Heart left ventricle (tissue), 16 donors: Measurements from ENCODE around the gene TMEM204. TPM values are rescaled to one million over a fixed set of nuclear protein-coding genes. Genes with fewer than 3 reads are reported as not detected.

Source experiments
- ATAC-seq, 4 donors: fragments of 200-7000 bp; cut with Tn5 transposase; one replicate each; pipeline ENCODE4 v1.9.1; 2020 to 2022; ENCODE audit warnings: moderate library complexity in 4 of 4, mild to moderate bottlenecking in 3 of 4, moderate number of reproducible peaks in 1 of 4
- DNase-seq, 5 donors: peaks; one replicate each; pipeline ENCODE4 v3.0.0-alpha.2; 2020
- H3K27ac ChIP-seq, 12 donors: fragments of 200-600 bp; sonication (generic) in 4 of 12; one replicate each; pipeline versions ENCODE4 v1.5.0 to v1.8.0; 2016 to 2022; ENCODE audit warnings: mild to moderate bottlenecking in 2 of 12
- H3K27me3 ChIP-seq, 9 donors: fragments of 200-600 bp; sonication (generic) in 2 of 9; one replicate each; pipeline versions ENCODE4 v1.5.1 to v1.8.0; 2016 to 2022; ENCODE audit warnings: mild to moderate bottlenecking in 3 of 9
- H3K36me3 ChIP-seq, 9 donors: fragments of 200-600 bp; sonication (generic) in 2 of 9; one replicate each; pipeline versions ENCODE4 v1.5.0 to v1.8.0; 2018 to 2022; ENCODE audit warnings: mild to moderate bottlenecking in 2 of 9
- H3K4me1 ChIP-seq, 12 donors: fragments of 200-600 bp; sonication (generic) in 4 of 12; one replicate each; pipeline versions ENCODE4 v1.5.0 to v1.8.0; 2016 to 2022; ENCODE audit warnings: mild to moderate bottlenecking in 3 of 12
- H3K4me3 ChIP-seq, 12 donors: fragments of 200-600 bp; sonication (generic) in 4 of 12; one replicate each; pipeline versions ENCODE4 v1.5.0 to v1.8.0; 2017 to 2022; ENCODE audit warnings: mild to moderate bottlenecking in 9 of 12, moderate library complexity in 4 of 12
- H3K9me3 ChIP-seq, 12 donors: fragments of 200-600 bp; sonication (generic) in 4 of 12; one replicate each; pipeline versions ENCODE4 v1.5.0 to v1.8.0; 2016 to 2022; ENCODE audit warnings: mild to moderate bottlenecking in 1 of 12
- POLR2A ChIP-seq, 2 donors: fragments of 450-650 bp; IDR thresholded peaks; one replicate each; pipeline ENCODE4 v1.6.1; 2017; ENCODE audit warnings: antibody characterized with exemption in 2 of 2, mild to moderate bottlenecking in 2 of 2, moderate library complexity in 2 of 2
- WGBS, 4 donors: extraction: QIAGEN DNeasy Blood & Tissue Kit in 2 of 4; methylation state at CpG; one replicate each; pipeline versions ENCODE4 v1.1.5 to v1.1.7; 2013 to 2018; 5-methylcytosine and 5-hydroxymethylcytosine counted together
- intact Hi-C, 10 donors: fragments of 100-400 bp; cut with DNase I; formaldehyde crosslinking; loops; one replicate each; pipeline versions ENCODE4 v1.11.1 to v1.14.2; 2022
- polyA plus RNA-seq, 2 donors: library from polyadenylated mRNA; stranded (reverse); fragments of 200-250 nt; gene quantifications; one replicate each; pipeline ENCODE4 v1.2.3, GENCODE V29; 2013
- total RNA-seq, 9 donors: library from RNA; depleted of rRNA in 2 of 9; stranded (reverse); fragments of >200 nt in 2 of 9; fragmentation: NEBNext Ultra II Directional in 3 of 9; extraction: Animal tissue kit (Norgen Biotek cat#: 25700) in 3 of 9; gene quantifications; one replicate each; pipeline versions ENCODE4 v1.1.0 to v1.2.4, GENCODE V29; 2016 to 2023
- TF ChIP-seq, protein P1 (sequence below), 12 donors: fragments of 200-600 bp; sonication (generic) in 4 of 12; IDR thresholded peaks; one replicate each; pipeline versions ENCODE4 v1.5.0 to v1.8.0; 2018 to 2022; ENCODE audit warnings: antibody characterized with exemption in 12 of 12, mild to moderate bottlenecking in 5 of 12
- donor health status: ischemic (EF 13 %, LVEDD 7.1; RV severe dilation, severe dysfunction).
- donor health status: healthy with polysubstance abuse.
- donor health status: DM: no; HTN: yes; CAD: no.
- donor health status: DM: no; HTN: no; CAD: no.
- donor health status: ischemic (EF 25% LVEDD 6.9; RV normal size, moderate dysfunction).
- donor health status: ischemic (EF 25% LVEDD 5.7; RV mildly dilated, moderate dysfunction).
- donor health status: healthy.
- donor health status: DM: yes; HTN: yes; CAD: no.
- donor health status: ischemic (EF 35%, LVEDD 5.7; RV mildly dilated, moderate dysfunction).
- donor health status: nonischemic (EF 11% LVEDD 7.7; RV severe dilation, severe dysfunction).
- donor health status: DM: yes; HTN: yes; CAD: no.
- donor health status: PGD.
- donor health status: ischemic (EF 29% LVEDD 5.4; RV normal size, mild dysfunction).
- donor health status: nonischemic (EF 23%, LVEDD 6.1; RV moderate dilation, normal function).

Gene TMEM204
- total and polyA plus RNA-seq, 11 donors, result 14.0 to 64.2 (median 20.2) TPM

DNA sequence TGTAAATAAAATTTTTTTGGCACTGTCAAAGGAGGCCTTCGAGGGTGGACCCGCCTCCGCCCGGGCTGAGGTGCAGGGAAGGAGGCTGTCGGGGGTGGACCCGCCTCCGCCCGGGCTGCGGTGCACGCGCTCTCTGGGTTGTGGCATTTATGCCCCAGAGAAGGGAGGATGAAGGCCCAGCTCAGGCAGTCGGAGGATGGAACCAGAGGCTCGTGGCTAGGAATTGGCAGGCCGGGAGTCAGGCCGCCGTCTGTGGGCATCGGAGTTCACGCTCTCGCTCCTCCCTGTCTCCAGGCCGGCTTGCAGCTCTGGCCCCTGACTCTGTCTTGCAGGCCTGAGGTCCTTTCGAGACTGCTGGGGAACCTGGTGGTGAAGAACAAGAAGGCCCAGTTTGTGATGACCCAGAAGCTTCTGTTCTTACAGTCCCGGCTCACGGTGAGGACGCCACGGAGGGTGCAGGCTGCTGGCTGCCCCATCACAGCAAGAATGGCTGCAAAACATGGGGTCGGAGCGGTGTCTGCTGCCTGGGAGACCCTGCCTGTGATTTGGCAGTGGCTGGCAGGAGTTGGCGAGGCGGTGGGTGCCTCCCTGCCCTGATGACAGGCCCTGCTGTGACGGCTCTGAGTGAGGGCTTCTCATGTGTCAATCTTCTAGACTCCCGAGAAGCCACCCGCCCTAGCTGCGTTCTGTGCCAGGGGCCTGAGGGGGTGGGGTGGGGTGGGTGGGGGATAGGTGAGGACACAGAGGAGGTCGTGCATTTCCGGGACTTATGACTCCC lies 34.4 kb upstream of the TMEM204 start:
- DNase-seq, result no peak
- intact Hi-C loops, result loop anchor here in 9 of 10 donors (10.0 kb wide), 5 partner anchors 46 to 176 kb away; partner anchors contain the start of genes CRAMP1 (in 4 of the 9), IFT140 (in 4 of the 9) and JPT2 (in 1 of the 9)
- no peaks in the 10 kb centered on the region for H3K9me3 ChIP-seq
- 91 to 94% (median 94%) methylated on average over 23 to 35 of the region's 35 CpGs for WGBS, 4 donors
- H3K4me1 ChIP-seq, result peaks cover 0 to 18% (median 14%) of the 10 kb centered on the region in 12 donors
- no peaks in the 10 kb centered on the region for H3K27me3 ChIP-seq
- TF ChIP-seq, protein P1, sequence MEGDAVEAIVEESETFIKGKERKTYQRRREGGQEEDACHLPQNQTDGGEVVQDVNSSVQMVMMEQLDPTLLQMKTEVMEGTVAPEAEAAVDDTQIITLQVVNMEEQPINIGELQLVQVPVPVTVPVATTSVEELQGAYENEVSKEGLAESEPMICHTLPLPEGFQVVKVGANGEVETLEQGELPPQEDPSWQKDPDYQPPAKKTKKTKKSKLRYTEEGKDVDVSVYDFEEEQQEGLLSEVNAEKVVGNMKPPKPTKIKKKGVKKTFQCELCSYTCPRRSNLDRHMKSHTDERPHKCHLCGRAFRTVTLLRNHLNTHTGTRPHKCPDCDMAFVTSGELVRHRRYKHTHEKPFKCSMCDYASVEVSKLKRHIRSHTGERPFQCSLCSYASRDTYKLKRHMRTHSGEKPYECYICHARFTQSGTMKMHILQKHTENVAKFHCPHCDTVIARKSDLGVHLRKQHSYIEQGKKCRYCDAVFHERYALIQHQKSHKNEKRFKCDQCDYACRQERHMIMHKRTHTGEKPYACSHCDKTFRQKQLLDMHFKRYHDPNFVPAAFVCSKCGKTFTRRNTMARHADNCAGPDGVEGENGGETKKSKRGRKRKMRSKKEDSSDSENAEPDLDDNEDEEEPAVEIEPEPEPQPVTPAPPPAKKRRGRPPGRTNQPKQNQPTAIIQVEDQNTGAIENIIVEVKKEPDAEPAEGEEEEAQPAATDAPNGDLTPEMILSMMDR (IDR thresholded peaks at IDR 0.05), result no peak
- TF ChIP-seq POLR2A (IDR thresholded peaks at IDR 0.05), result no peak
- no peak for ATAC-seq
- H3K36me3 ChIP-seq, result peaks cover 3 to 94% (median 88%) of the 10 kb centered on the region in 9 donors
- H3K4me3 ChIP-seq, result no peak overlapping the region
- no peak overlapping the region for H3K27ac ChIP-seq

GRCh38 chr16:1499756-1500464 lies 33.6 kb upstream of the TMEM204 start:
- H3K4me1 ChIP-seq, result peaks cover 0 to 9% (median 6%) of the 10 kb centered on the region in 12 donors
- ATAC-seq (no peak), DNase-seq (no peak)
- H3K27me3 ChIP-seq, result no peaks in the 10 kb centered on the region
- H3K9me3 ChIP-seq, result no peaks in the 10 kb centered on the region
- peaks cover 3 to 90% (median 87%) of the 10 kb centered on the region in 9 donors for H3K36me3 ChIP-seq
- no peak overlapping the region for H3K4me3 ChIP-seq
- WGBS, 4 donors, result 93 to 97% (median 94%) methylated on average over 19 to 36 of the region's 36 CpGs
- TF ChIP-seq, protein P1 (IDR thresholded peaks at IDR 0.05), result no peak
- no peak for TF ChIP-seq POLR2A (IDR thresholded peaks at IDR 0.05)
- no peak overlapping the region for H3K27ac ChIP-seq
- intact Hi-C loops, result loop anchor here (1.0 to 10.0 kb wide), 6 partner anchors 24 to 175 kb away; partner anchors contain the start of genes CRAMP1 (in 4 of the 10), IFT140 (in 4 of the 10) and JPT2 (in 1 of the 10)

DNA sequence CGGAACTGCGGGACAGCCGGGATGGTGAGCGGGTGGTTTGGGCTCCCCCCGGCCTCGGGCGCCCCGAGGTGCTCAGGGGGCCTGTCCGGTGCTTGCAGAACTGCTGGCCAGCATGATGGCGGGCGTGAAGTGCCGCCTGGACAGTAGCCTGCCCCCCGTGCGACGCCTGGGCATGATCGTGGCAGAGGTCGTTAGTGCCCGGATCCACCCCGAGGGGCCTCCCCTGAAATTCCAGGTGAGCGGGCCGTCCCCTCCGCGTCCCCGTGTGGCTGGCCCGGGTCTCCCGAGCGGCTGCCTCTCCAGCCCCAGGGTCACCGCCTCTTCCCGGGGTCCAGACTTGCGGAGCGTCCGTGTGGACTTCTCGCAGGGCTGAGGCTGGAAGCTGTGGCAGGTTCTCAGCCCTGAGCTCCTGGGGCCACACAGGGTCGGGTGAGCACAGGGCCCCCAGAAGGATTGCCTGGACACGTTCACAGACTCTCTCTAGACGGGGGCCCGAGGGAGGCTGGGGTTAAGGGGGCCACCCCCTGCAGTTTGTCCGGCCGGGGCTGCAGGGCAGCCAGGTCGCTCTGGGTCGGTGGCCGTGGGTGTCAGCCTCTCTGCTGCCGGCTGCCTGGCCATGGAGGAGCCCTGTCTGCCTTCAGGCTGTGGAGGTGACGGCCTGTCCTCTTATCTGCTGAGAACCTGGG lies 32.9 kb upstream of the TMEM204 start:
- TF ChIP-seq POLR2A (IDR thresholded peaks at IDR 0.05), result no peak
- TF ChIP-seq, protein P1 (IDR thresholded peaks at IDR 0.05), result no peak
- H3K27ac ChIP-seq, result no peak overlapping the region
- H3K4me3 ChIP-seq, result no peak overlapping the region
- DNase-seq, result no peak
- H3K27me3 ChIP-seq, result no peaks in the 10 kb centered on the region
- peaks cover 0 to 2% (median 0%) of the 10 kb centered on the region in 12 donors for H3K4me1 ChIP-seq
- intact Hi-C loops, result loop anchor here in 1 of 10 donors (1.0 kb wide), 1 partner anchor 24 kb away; no protein-coding TSS in a partner anchor
- WGBS, 4 donors, result 93 to 95% (median 94%) methylated on average over 12 to 44 of the region's 44 CpGs
- ATAC-seq, result no peak
- peaks cover 3 to 86% (median 81%) of the 10 kb centered on the region in 9 donors for H3K36me3 ChIP-seq
- no peaks in the 10 kb centered on the region for H3K9me3 ChIP-seq
